OCI-M1 (cell line): ENCODE measurements around the gene COX20.
"Not testable (repeated sequence)": the region's sequence is repeated elsewhere in the genome, so short reads cannot be mapped to it uniquely, and the experiment has no call there.

ENCODE experiments used
- DNase-seq: peaks from one replicate; lab custom pipeline; 2025; lab: John Stamatoyannopoulos, UW

Gene COX20

GRCh38 chr1:244835276-244836134, at the start of gene COX20:
COX20 (plus strand) TSS chr1:244835658; CDS start chr1:244835715, 57 bp downstream.
- peak; percentile 99 for DNase-seq

DNA sequence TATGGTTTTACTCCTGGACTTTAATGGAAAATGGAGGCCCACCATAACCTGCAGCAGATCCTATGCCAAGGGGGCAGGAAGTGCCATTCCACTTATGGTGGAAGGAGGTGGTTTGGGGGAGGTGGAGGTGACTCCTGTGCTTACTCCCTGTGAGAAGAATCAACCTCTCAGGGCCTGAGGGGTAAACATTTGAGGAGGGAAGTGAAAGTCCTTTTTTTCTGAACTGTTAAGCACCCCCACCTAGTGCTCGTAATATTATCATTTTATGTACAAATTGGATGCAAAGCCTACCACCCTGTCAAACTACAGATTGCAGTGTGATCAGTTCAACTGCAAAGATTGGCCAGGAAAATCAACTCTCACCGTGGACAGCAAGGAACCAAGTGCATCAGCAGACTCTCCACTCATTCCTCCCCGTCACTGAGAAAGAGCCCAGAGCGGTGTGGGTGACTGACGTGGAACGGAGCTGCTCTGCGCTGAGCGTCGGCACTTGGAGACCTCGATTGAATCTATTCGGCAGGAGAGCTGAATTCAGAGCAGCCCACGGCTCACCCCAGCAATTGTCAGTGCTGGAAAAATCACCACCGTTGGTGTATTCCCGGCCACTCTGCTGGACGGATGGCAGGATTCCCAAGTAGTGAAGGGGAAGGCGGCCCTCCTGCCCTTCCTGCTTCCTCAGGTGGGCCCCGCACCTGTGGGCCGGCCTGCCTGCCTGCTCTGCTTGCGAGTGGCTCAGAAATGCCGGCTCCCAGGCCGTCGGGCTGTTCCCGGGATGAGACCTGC, 46.8 kb upstream of the COX20 start:
- no peak for DNase-seq

DNA sequence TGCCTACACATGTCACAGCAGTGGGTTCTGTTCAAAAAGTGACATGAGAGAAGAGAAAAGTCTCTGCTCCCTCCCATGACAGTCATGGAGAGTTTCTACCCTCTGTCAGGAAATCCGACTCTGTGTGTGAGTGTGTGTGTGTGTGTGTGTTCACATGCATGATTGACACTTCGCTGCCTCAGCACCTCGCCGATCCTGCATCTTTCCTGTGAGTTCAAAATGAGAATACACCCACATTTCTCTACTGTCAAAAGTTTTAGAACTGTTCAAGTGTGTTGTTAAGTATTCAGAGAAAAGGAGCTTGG, 46.2 kb upstream of the COX20 start:
- DNase-seq = no peak

GRCh38 chr1:244789731-244790130, 45.7 kb upstream of the COX20 start:
- DNase-seq = no peak

DNA sequence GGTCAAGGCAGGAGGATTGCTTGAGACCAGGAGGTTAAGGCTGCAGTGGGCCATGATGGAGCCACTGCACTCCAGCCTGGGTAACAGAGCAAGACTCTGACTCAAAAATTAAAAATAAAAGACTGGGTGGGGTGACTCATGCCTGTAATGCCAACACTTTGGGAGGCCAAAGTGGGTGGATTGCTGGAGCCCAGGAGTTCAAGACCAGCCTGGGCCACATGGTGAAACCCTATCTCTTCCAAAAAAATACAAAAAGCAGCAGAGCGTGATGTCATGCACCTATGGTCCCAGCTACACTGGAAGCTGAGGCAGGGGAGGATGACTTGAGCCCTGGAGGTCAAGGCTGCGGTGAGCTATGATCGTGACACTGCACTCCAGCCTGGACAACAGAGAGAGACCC, 44.4 kb upstream of the COX20 start:
- no peak for DNase-seq

GRCh38 chr1:244792188-244792850, 43.1 kb upstream of the COX20 start:
- DNase-seq = no peak

DNA sequence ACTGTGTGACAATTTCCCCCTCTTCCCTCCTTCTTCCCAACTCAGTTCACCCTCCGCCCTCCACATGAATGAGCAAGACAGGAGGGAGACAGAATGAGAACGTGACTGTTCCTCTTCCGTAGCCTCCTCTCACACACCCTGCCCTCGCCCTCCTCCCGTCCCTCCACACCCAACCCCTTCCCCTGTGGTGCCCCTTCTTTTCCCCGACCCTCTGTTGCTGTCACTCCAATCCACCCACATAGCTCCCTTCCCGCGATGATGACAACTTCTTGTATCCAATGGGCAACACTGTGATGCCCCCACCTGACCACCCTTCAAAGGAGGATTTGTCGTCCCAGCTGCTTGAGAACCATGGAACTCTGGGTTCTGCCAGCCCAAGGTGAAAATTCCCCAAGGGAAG, 41.4 kb upstream of the COX20 start:
- DNase-seq = no peak

GRCh38 chr1:244794516-244794915, 40.9 kb upstream of the COX20 start:
- not testable (repeated sequence) for DNase-seq

DNA sequence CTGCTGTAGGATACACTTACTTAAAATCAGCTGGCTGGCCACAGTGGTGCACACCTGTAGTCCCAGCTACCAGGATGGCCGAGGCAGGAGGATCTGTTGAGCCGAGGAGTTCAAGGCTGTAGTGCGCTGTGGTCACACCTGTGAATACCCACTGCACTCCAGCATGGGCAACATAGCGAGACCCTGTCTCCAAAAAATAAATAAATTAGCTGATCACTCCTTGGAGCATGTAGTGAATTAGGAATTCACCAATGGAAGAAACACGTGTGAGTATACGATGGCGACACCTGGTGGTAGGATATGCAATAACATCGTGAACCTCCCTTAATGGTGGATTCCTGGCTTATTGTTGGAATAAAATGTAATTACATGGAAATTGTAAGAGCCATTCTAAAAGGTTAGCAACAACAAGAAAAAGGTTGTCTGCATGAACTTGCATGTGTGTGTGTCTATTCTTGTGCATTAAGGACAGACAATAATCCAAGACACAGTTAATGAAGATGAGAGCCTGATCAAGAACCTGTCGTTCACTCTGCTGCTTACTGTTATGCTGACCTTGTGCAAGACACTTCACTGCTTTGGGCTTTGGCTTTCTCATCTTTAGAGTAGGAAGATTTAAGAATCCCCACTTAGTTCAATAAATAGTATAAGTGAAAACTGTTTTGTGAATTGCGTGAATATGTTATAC, 38.6 kb upstream of the COX20 start:
- peak; percentile 77 for DNase-seq

- DNase-seq = no peak
Observed at GRCh38 chr1:244800821-244801220, 34.6 kb upstream of the COX20 start.

DNA sequence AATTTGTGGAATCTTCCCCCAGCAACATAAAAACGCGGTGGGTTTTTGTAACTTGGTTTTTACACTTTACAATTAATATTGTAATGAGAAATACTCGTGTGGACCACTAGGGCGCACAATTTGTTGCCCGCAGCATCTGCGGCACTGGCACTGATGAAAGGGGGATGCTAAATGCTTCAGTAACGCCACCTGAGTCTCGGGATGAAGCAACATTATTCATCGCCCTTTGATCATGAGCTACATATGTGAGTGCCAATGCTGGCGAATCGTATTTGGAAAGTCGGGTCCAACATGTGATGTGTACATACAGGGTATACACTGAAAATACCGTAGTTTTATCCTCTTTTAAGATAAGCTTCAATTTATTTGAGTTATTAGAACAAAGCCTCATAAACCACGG, 34.2 kb upstream of the COX20 start:
- DNase-seq = peak; percentile 67

GRCh38 chr1:244802041-244802440, 33.4 kb upstream of the COX20 start:
- no peak for DNase-seq

DNA sequence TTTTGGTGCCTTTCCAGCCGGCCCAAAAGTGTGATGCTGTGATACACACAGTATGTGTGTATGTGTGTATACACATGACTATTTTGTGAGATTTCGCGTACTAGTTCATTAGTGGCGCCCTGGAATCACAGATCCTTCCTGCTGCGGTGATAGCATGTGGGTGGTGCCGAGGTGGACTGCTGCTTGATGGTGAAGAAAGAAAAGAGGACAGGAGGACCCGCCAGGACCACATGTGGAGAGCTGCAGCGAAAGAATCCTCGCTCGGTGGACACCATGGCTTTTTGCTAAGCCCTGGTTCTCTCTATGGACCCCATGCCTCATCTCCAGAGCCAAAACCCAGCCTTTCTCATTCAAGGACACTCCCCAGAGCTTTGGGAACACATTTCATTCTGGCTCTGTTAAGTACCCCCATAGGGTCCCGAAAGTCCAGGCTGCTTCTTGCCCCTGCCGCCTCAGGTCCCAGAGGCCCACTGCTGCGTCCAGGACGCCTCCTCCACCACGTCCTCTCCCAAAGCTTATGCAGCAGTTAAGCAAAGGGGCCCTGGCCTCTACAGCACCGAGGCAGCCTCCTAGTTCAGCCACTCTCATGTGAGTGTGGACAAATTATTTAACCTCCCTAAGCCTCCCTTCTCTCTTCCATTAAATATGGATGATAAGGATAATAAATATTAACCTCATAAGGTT, 32.8 kb upstream of the COX20 start:
- no peak for DNase-seq

DNA sequence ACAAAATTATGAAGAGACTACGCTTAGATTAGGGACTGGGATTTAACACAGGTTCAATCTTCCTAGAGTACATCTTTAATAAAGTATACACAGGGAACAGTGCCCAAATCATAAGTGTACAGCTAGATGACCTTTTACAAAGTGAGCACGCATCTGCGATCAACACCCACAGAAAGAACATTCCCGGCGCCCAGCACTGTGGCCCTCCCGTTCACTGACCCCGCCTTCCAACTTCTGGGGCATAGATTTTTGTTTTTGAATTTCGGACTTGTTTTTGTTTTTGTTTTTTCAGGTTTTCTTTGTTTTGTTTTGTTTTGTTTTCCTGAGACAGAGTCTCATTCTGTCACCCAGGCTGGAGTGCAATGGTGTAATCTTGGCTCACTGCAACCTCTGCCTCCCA, 30.6 kb upstream of the COX20 start:
- DNase-seq = no peak

- DNase-seq = no peak
Observed at GRCh38 chr1:244807138-244807537, 28.3 kb upstream of the COX20 start.

DNA sequence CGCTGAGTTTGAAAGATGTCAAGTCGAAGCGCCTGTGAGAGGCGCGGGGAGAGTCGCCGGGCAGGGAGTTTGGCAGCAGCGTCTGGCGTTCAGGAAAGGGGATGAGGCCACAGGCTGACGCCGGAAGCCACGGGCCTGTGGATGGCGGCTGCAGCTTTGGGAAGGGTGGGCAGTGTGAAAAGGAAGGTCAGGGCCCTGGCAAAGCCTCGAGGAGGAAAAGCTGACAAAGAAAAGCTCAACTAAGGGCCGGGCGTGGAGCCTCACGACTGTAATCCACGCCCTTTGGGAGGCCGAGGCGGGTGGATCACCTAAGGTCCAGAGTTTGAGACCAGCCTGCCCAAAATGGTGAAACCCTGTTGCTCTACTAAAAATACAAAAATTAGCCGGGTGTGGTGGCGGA, 25.2 kb upstream of the COX20 start:
- no peak for DNase-seq

DNA sequence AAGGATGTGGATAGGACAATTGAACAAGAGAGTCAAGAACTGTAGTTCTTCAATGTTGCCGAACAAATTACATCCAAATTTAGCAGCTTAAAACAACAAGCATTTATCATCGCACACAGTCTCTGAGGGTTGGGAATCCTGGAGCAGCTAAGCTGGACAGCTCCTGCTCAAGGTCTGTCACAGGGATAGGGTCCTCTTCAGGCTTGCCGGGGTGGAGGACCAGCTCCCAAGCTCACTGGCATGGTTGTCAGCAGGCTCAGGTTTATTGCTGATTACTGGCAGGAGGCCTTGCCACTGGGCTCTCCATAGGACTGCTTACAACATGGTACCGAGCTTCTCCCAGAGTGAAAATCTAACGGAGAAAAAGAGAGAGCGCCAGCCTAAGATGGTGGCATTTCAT, 22.1 kb upstream of the COX20 start:
- DNase-seq = no peak

DNA sequence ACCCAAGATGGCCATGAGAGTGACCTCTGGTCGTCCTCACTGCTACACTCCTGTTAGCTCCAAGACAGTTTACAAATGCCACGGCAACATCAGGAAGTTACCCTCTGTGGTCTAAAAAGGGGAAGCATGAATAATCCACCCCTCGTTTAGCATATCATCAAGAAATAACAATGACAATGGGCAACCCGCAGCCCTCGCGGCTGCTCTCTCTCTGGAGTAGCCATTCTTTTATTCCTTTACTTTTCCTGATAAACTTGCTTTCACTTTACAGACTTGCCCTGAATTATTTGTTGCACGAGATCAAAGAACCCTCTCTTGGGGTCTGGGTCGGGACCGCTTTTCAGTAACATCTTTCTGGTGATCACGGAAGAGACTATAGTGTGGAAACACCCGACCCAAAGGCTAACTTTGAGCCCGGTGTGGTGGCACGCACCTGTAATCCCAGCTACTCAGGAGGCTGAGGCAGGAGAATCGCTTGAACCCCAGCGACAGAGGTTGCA, 19.8 kb upstream of the COX20 start:
- peak; percentile 78 for DNase-seq

GRCh38 chr1:244817415-244817894, 18.0 kb upstream of the COX20 start:
- DNase-seq = no peak

GRCh38 chr1:244820131-244820530, 15.3 kb upstream of the COX20 start:
- no peak for DNase-seq

GRCh38 chr1:244821134-244821533, 14.3 kb upstream of the COX20 start:
- DNase-seq = no peak
